Measurements from ENCODE around the gene ECM2.

Gene ECM2

DNA sequence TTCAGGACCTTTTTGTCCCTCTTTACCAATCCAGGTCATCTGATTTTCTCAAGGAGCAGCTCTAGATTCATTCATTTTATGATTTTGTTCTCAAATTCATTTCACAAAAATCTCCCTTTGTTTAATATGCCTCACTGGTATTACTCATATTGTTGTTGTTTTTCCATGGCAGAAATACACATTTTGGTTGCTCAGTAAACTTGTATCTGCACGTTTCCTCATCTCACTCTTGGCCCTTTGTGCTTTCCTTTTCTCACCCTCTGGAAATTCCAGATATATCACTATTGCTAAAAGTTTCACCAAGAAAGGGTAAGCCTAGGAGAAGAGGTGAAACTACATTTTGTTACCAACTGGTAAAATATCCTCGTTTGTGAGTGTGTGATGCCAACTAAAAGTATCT lies 68.3 kb downstream of the ECM2 start:
- DNase-seq (ENCODE audit: extremely low read depth, insufficient read length): no peak
- H3K27me3 ChIP-seq (replicated peaks; ENCODE audit: control insufficient read depth, insufficient read depth, low read length): no peaks in the 10 kb centered on the region
- no peak for TF ChIP-seq CTCF (IDR thresholded peaks at IDR 0.05; ENCODE audit: insufficient read depth, low read length, poor library complexity, severe bottlenecking)
- H3K4me3 ChIP-seq (replicated peaks; ENCODE audit: low read depth, low read length): no peak overlapping the region
- no peaks in the 10 kb centered on the region for H3K36me3 ChIP-seq (ENCODE audit: control insufficient read depth, insufficient read depth, low read length)

DNA sequence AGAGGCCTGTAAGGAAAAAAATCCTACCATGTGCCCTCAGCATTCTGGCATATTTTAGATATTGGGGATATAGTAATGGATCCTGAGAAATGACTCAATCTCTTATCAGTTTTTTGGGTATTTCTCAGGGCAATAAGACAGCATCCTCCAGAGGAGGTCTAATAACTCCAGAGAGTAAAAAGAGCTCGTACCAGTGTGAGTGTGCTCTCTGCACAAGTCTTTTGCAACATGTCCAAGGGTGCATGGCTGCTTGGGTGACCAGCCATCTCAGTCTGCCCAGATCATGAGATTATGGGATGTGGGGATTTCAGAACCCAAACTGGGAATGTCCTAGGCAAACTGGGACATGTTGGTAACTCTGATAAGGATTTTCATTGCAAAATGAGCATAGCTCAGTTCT lies 68.7 kb downstream of the ECM2 start:
- no peak overlapping the region for H3K4me3 ChIP-seq (replicated peaks; ENCODE audit: low read depth, low read length)
- H3K27me3 ChIP-seq (replicated peaks; ENCODE audit: control insufficient read depth, insufficient read depth, low read length): no peaks in the 10 kb centered on the region
- DNase-seq (ENCODE audit: extremely low read depth, insufficient read length): no peak
- H3K36me3 ChIP-seq (ENCODE audit: control insufficient read depth, insufficient read depth, low read length): no peaks in the 10 kb centered on the region
- TF ChIP-seq CTCF (IDR thresholded peaks at IDR 0.05; ENCODE audit: insufficient read depth, low read length, poor library complexity, severe bottlenecking): no peak

DNA sequence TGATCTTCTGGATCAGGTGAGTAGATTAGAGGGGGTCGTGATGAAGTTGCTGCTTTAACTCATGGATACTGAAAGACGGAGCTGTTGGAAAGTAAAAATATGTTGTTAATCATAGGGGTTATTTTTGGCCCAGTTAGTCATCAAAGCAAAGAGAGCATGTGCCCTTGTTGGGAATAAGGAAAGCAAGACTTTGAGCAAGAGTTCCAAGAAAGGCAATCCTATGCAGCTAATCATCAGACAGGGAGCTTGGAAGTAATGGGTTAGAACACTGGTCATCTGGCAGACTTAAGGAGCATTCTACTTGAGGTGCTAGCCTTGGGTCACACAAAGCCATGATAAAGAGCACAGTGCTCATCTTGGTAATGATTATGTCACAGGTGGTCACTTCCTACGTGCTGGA lies 71.8 kb downstream of the ECM2 start:
- Histone ChIP-seq H3K36me3 (ENCODE audit: control insufficient read depth, insufficient read depth, low read length) (no peaks in the 10 kb centered on the region), H3K27me3 (replicated peaks; ENCODE audit: control insufficient read depth, insufficient read depth, low read length) (no peaks in the 10 kb centered on the region), H3K4me3 (replicated peaks; ENCODE audit: low read depth, low read length) (no peak overlapping the region)
- no peak for DNase-seq (ENCODE audit: extremely low read depth, insufficient read length)
- TF ChIP-seq CTCF (IDR thresholded peaks at IDR 0.05; ENCODE audit: insufficient read depth, low read length, poor library complexity, severe bottlenecking): no peak

DNA sequence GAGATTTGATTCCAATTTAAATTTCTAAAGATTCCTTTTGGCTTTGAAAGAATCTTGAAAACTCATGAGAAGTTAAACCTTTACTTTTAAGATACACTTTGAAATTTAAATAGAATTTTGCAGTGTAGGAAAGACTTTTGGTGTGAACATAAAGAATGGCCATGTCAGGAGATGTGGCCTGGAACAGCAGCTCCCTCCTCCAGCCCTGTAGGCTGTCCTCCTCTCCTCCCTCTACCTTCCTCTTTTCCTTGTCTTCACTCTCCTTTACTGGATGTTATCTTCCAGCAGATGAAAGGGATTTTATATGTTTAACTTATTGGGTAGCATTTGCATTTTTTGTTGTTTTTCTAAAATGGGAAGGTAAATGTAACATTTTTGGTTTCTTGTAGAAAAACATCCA lies 72.4 kb downstream of the ECM2 start:
- no peaks in the 10 kb centered on the region for H3K27me3 ChIP-seq (replicated peaks; ENCODE audit: control insufficient read depth, insufficient read depth, low read length)
- TF ChIP-seq CTCF (IDR thresholded peaks at IDR 0.05; ENCODE audit: insufficient read depth, low read length, poor library complexity, severe bottlenecking): no peak
- H3K4me3 ChIP-seq (replicated peaks; ENCODE audit: low read depth, low read length): no peak overlapping the region
- no peak for DNase-seq (ENCODE audit: extremely low read depth, insufficient read length)
- no peaks in the 10 kb centered on the region for H3K36me3 ChIP-seq (ENCODE audit: control insufficient read depth, insufficient read depth, low read length)

GRCh38 chr9:92457576-92457975 lies 78.2 kb downstream of the ECM2 start:
- TF ChIP-seq CTCF (IDR thresholded peaks at IDR 0.05; ENCODE audit: insufficient read depth, low read length, poor library complexity, severe bottlenecking): no peak
- DNase-seq (ENCODE audit: extremely low read depth, insufficient read length): no peak
- H3K27me3 ChIP-seq (replicated peaks; ENCODE audit: control insufficient read depth, insufficient read depth, low read length): no peaks in the 10 kb centered on the region
- no peaks in the 10 kb centered on the region for H3K36me3 ChIP-seq (ENCODE audit: control insufficient read depth, insufficient read depth, low read length)
- H3K4me3 ChIP-seq (replicated peaks; ENCODE audit: low read depth, low read length): no peak overlapping the region

- no peak for DNase-seq (ENCODE audit: extremely low read depth, insufficient read length)
- H3K27me3 ChIP-seq (replicated peaks; ENCODE audit: control insufficient read depth, insufficient read depth, low read length): no peaks in the 10 kb centered on the region
- TF ChIP-seq CTCF (IDR thresholded peaks at IDR 0.05; ENCODE audit: insufficient read depth, low read length, poor library complexity, severe bottlenecking): peak; percentile 49
Observed at GRCh38 chr9:92455217-92455616, 80.6 kb downstream of the ECM2 start.

More at GRCh38 chr9:92455217-92455616, 80.6 kb downstream of the ECM2 start:
- no peaks in the 10 kb centered on the region for H3K36me3 ChIP-seq (ENCODE audit: control insufficient read depth, insufficient read depth, low read length)
- H3K4me3 ChIP-seq (replicated peaks; ENCODE audit: low read depth, low read length): no peak overlapping the region
